HEK293T (cell line): ENCODE measurements around the gene HECTD1.
"Not testable (repeated sequence)": the region's sequence is repeated elsewhere in the genome, so short reads cannot be mapped to it uniquely, and the experiment has no call there.

Experiments
- ELF4 ChIP-seq: fragments of 450-650 bp; IDR thresholded peaks from 2 replicates; pipeline ENCODE4 v1.6.1; 2017; ENCODE audit warnings: antibody characterized with exemption
- FOXA1 ChIP-seq: fragments of 450-650 bp; IDR thresholded peaks from 2 replicates; pipeline ENCODE4 v1.6.1; 2016; ENCODE audit warnings: mild to moderate bottlenecking
- FOXK2 ChIP-seq: fragments of 450-650 bp; IDR thresholded peaks from 2 replicates; pipeline ENCODE4 v1.6.1; 2016; ENCODE audit warnings: mild to moderate bottlenecking
- FOXM1 ChIP-seq: fragments of 450-650 bp; IDR thresholded peaks from 2 replicates; pipeline ENCODE4 v1.6.1; 2017; ENCODE audit warnings: mild to moderate bottlenecking, borderline replicate concordance
- HDGF ChIP-seq: fragments of 450-650 bp; IDR thresholded peaks from 2 replicates; pipeline ENCODE4 v1.6.1; 2017; ENCODE audit warnings: antibody characterized with exemption, borderline replicate concordance
- LEF1 ChIP-seq: fragments of 450-650 bp; IDR thresholded peaks from 2 replicates; pipeline ENCODE4 v1.6.1; 2017; ENCODE audit warnings: mild to moderate bottlenecking, borderline replicate concordance
- NFRKB ChIP-seq: fragments of 450-650 bp; IDR thresholded peaks from 2 replicates; pipeline ENCODE4 v1.6.1; 2016; ENCODE audit warnings: mild to moderate bottlenecking, moderate library complexity
- SP1 ChIP-seq: fragments of 450-650 bp; IDR thresholded peaks from 2 replicates; pipeline ENCODE4 v1.6.1; 2017
- SUZ12 ChIP-seq: fragments of 450-650 bp; IDR thresholded peaks from 2 replicates; pipeline ENCODE4 v1.6.1; 2016; ENCODE audit warnings: mild to moderate bottlenecking
- TARDBP ChIP-seq: fragments of 450-650 bp; IDR thresholded peaks from 2 replicates; pipeline ENCODE4 v1.6.1; 2016

- TF ChIP-seq TARDBP, FOXA1, LEF1, ELF4, FOXM1, SP1, NFRKB, HDGF, SUZ12, FOXK2: not testable (repeated sequence)
Measured at GRCh38 chr14:31095817-31096216, 111.8 kb downstream of the HECTD1 start.
